HG03097 (cell line): ENCODE results near the gene FGF18.

Source experiments
- ATAC-seq: cut with Tn5 transposase; IDR thresholded peaks from one replicate; pipeline ENCODE4 v1.9.1; 2021; ENCODE audit not compliant: unreplicated experiment, low FRiP score

Gene FGF18

GRCh38 chr5:171436804-171437285 lies 17.4 kb downstream of the FGF18 start:
- no peak for ATAC-seq

- ATAC-seq = no peak
Observed at GRCh38 chr5:171437286-171437821, 17.9 kb downstream of the FGF18 start.

- ATAC-seq = no peak
Observed at GRCh38 chr5:171438738-171439137, 19.3 kb downstream of the FGF18 start.

- no peak for ATAC-seq
Observed at GRCh38 chr5:171441246-171441791, 21.9 kb downstream of the FGF18 start.

GRCh38 chr5:171442287-171443042 lies 23.0 kb downstream of the FGF18 start:
- ATAC-seq = no peak

GRCh38 chr5:171444582-171444981 lies 25.1 kb downstream of the FGF18 start:
- no peak for ATAC-seq

GRCh38 chr5:171445644-171446516 lies 26.4 kb downstream of the FGF18 start:
- ATAC-seq = no peak

GRCh38 chr5:171447226-171447625 lies 27.8 kb downstream of the FGF18 start:
- ATAC-seq = no peak

- no peak for ATAC-seq
Observed at GRCh38 chr5:171449426-171449825, 30.0 kb downstream of the FGF18 start.

GRCh38 chr5:171450423-171451331 lies 31.2 kb downstream of the FGF18 start:
- no peak for ATAC-seq

- no peak for ATAC-seq
Observed at GRCh38 chr5:171451421-171451820, 32.0 kb downstream of the FGF18 start.

GRCh38 chr5:171453056-171453725 lies 33.7 kb downstream of the FGF18 start:
- ATAC-seq = no peak

- ATAC-seq = no peak
Observed at GRCh38 chr5:171453988-171454387, 34.5 kb downstream of the FGF18 start.

- ATAC-seq = no peak
Observed at GRCh38 chr5:171454549-171454948, 35.1 kb downstream of the FGF18 start.

GRCh38 chr5:171455522-171455921 lies 36.1 kb downstream of the FGF18 start:
- ATAC-seq = no peak

- no peak for ATAC-seq
Observed at GRCh38 chr5:171457208-171457981, 37.9 kb downstream of the FGF18 start.

GRCh38 chr5:171459839-171460238 lies 40.4 kb downstream of the FGF18 start:
- no peak for ATAC-seq

GRCh38 chr5:171462136-171462927 lies 42.9 kb downstream of the FGF18 start:
- ATAC-seq = no peak
